ENCODE data around the gene ISCU. TPM values are rescaled to one million over a fixed set of nuclear protein-coding genes. Genes with fewer than 3 reads are reported as not detected.
"Not testable (repeated sequence)": the region's sequence is repeated elsewhere in the genome, so short reads cannot be mapped to it uniquely, and the experiment has no call there.

Gene ISCU
- total RNA-seq, 1 donor from 2014 or later, result 136 TPM

GRCh38 chr12:108543652-108544051, 18.7 kb upstream of the ISCU start:
- no peak for DNase-seq (ENCODE audit: low spot score in 2 of 2)
- Histone ChIP-seq H3K27ac (no peak overlapping the region), H3K4me3 (no peak overlapping the region), H3K9me3 (no peaks in the 10 kb centered on the region), H3K36me3 (peaks cover 46 to 76% of the 10 kb centered on the region in 2 donors), H3K27me3 (no peaks in the 10 kb centered on the region), H3K4me1 (no peaks in the 10 kb centered on the region)
- no peak for TF ChIP-seq CTCF (IDR thresholded peaks at IDR 0.05)
- intact Hi-C loops (cut with DNase I), result no loop called here

DNA sequence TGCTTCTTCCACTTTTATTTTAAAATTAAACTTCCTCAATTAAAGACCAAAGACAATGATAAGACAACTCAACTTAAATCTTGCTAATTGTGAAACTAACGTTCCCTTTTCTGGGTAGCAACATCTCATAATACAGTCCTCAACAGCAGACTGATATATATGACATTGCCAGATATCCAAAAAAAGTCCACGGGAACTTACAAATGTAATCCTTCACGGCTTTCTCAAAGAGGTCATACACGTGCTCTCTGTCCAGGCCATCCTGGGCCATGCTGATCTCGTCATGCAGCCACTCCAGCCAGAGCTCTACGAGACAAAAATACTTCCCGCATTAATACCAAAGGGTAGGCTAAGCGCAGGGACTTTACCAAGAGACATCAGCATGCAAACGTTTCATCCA, 14.7 kb upstream of the ISCU start:
- Histone ChIP-seq H3K27me3 (no peaks in the 10 kb centered on the region), H3K36me3 (peaks cover 41 to 62% of the 10 kb centered on the region in 2 donors), H3K27ac (no peak overlapping the region), H3K9me3 (no peaks in the 10 kb centered on the region), H3K4me3 (no peak overlapping the region), H3K4me1 (peaks cover 0 to under 1% of the 10 kb centered on the region in 2 donors)
- intact Hi-C loops (cut with DNase I), result no loop called here
- DNase-seq (ENCODE audit: low spot score in 2 of 2), result peak in 1 of 2 donors; percentile 46
- TF ChIP-seq CTCF (IDR thresholded peaks at IDR 0.05), result no peak

DNA sequence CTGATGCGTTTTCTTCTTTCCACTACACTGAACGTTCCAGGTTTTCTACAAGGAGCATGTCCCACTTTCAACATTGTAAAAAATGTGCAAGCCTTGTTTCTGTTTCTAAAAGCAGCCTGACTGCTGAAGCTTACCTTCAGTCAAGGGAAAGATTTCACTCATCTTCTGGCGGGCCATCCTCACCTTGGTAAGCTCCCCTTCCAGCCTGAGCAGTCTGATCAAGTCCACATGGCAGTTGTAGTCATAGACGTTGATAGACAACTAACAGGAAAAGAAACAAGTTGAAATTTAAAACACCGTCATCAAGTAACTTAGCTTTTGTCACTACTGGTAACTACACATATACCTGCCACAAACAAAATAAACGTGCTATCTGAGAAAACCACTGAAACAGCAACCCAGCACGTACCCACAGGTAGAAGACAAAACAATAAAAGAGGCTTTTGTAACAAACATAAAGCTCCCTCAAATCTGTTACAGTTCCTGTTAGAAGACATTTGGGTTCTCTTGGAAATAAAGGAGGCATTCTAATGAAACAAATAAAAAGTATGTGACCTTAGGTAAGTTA, 13.4 kb upstream of the ISCU start:
- intact Hi-C loops (cut with DNase I), result no loop called here
- H3K36me3 ChIP-seq, result peaks cover 32 to 49% of the 10 kb centered on the region in 2 donors
- no peaks in the 10 kb centered on the region for H3K27me3 ChIP-seq
- no peak for TF ChIP-seq CTCF (IDR thresholded peaks at IDR 0.05)
- H3K9me3 ChIP-seq, result no peaks in the 10 kb centered on the region
- DNase-seq (ENCODE audit: low spot score in 2 of 2), result no peak
- H3K4me3 ChIP-seq, result no peak overlapping the region
- no peak overlapping the region for H3K27ac ChIP-seq
- H3K4me1 ChIP-seq, result peaks cover 0 to 2% of the 10 kb centered on the region in 2 donors

DNA sequence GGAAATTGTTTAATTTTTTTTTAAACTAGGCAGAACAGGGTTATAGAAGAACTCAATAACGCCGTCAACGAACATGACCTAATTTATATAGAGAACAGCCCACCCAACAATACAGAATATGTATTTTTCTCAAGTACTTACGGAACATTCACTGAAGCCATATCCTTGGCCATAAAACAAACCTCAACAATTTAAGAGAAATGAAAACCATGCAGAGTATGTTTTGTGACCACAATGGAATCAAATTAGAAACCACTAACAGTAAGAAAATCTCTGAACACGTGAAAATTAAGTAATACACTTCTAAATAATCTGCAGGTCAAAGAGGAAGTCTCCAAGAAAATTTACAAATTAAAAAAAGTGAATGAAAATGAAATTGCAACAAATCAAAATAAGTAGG, 10.9 kb upstream of the ISCU start:
- Histone ChIP-seq H3K27ac (no peak overlapping the region), H3K4me1 (peaks cover 0 to 2% of the 10 kb centered on the region in 2 donors), H3K4me3 (no peak overlapping the region), H3K36me3 (peaks cover 16 to 25% of the 10 kb centered on the region in 2 donors), H3K9me3 (no peaks in the 10 kb centered on the region), H3K27me3 (no peaks in the 10 kb centered on the region)
- DNase-seq (ENCODE audit: low spot score in 2 of 2), result no peak
- intact Hi-C loops (cut with DNase I), result no loop called here
- TF ChIP-seq CTCF (IDR thresholded peaks at IDR 0.05), result no peak

- intact Hi-C loops (cut with DNase I), result no loop called here
- Histone ChIP-seq H3K27me3 (no peaks in the 10 kb centered on the region), H3K4me1 (peaks cover 0 to 11% of the 10 kb centered on the region in 2 donors), H3K9me3 (no peaks in the 10 kb centered on the region), H3K36me3 (peaks cover 0 to 13% of the 10 kb centered on the region in 2 donors), H3K4me3 (no peak overlapping the region), H3K27ac (no peak overlapping the region)
- TF ChIP-seq CTCF (IDR thresholded peaks at IDR 0.05), result no peak
- peak in 1 of 2 donors; percentile 37 for DNase-seq (ENCODE audit: low spot score in 2 of 2)
These were observed 8.6 kb upstream of the ISCU start for GRCh38 chr12:108553799-108554198.

DNA sequence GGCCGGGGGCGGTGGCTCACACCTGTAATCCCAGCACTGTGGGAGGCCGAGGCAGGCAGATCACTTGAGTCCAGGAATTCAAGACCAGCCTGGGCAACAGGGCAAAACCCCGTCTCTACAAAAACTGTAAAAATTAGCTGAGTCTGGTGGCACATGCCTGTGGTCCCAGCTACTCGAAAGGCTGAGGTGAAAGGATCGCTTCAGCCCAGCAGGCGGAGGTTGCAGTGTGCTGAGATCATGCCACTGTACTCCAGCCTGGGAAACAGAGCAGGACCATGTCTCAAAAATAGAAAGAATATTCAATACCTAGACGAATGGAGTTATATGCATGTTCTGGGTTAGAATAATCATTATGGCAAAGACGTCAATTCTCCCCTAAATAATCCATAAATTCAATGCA, 7.0 kb upstream of the ISCU start:
- H3K36me3 ChIP-seq, result peaks cover 0 to 11% of the 10 kb centered on the region in 2 donors
- peak in 1 of 2 donors; percentile 45 for DNase-seq (ENCODE audit: low spot score in 2 of 2)
- H3K27me3 ChIP-seq; H3K4me3 ChIP-seq; intact Hi-C loops (cut with DNase I); H3K27ac ChIP-seq; H3K9me3 ChIP-seq: not testable (repeated sequence)
- peaks cover 7 to 23% of the 10 kb centered on the region in 2 donors for H3K4me1 ChIP-seq
